CD4-positive, alpha-beta T cell treated with Interleukin-12 subunit alpha and Interleukin-12 subunit beta, for 1 hour (primary cell): ENCODE data around the gene SLC8B1.

ENCODE experiments used
- DNase-seq: peaks from one replicate; pipeline ENCODE4 v3.0.0-alpha.2; 2020

The SLC8B1 gene

GRCh38 chr12:113292091-113292490 is 42.8 kb downstream of the SLC8B1 start:
- DNase-seq = no peak

- DNase-seq = no peak
Measured at GRCh38 chr12:113291586-113291985, 43.3 kb downstream of the SLC8B1 start.

GRCh38 chr12:113290506-113290905 is 44.4 kb downstream of the SLC8B1 start:
- no peak for DNase-seq

- DNase-seq = no peak
Measured at GRCh38 chr12:113289361-113289760, 45.5 kb downstream of the SLC8B1 start.

- no peak for DNase-seq
Measured at GRCh38 chr12:113287899-113288282, 47.0 kb downstream of the SLC8B1 start.

GRCh38 chr12:113287146-113287898 is 47.6 kb downstream of the SLC8B1 start:
- no peak for DNase-seq

- no peak for DNase-seq
Measured at GRCh38 chr12:113286712-113287111, 48.2 kb downstream of the SLC8B1 start.

GRCh38 chr12:113285679-113286610 is 49.0 kb downstream of the SLC8B1 start:
- no peak for DNase-seq

- DNase-seq = no peak
Measured at GRCh38 chr12:113284751-113285150, 50.2 kb downstream of the SLC8B1 start.

- no peak for DNase-seq
Measured at GRCh38 chr12:113278633-113279032, 56.3 kb downstream of the SLC8B1 start.

- DNase-seq = no peak
Measured at GRCh38 chr12:113278141-113278540, 56.8 kb downstream of the SLC8B1 start.

- no peak for DNase-seq
Measured at GRCh38 chr12:113277511-113277910, 57.4 kb downstream of the SLC8B1 start.

GRCh38 chr12:113276946-113277500 is 57.9 kb downstream of the SLC8B1 start:
- DNase-seq = no peak

- DNase-seq = no peak
Measured at GRCh38 chr12:113276306-113276705, 58.6 kb downstream of the SLC8B1 start.

GRCh38 chr12:113274848-113275247 is 60.1 kb downstream of the SLC8B1 start:
- no peak for DNase-seq

- no peak for DNase-seq
Measured at GRCh38 chr12:113273053-113273725, 61.7 kb downstream of the SLC8B1 start.

GRCh38 chr12:113271853-113272561 is 62.9 kb downstream of the SLC8B1 start:
- DNase-seq = no peak

- no peak for DNase-seq
Measured at GRCh38 chr12:113271466-113271852, 63.5 kb downstream of the SLC8B1 start.

- DNase-seq = no peak
Measured at GRCh38 chr12:113270709-113271009, 64.2 kb downstream of the SLC8B1 start.

- DNase-seq = no peak
Measured at GRCh38 chr12:113269257-113269943, 65.5 kb downstream of the SLC8B1 start.

GRCh38 chr12:113268621-113269020 is 66.3 kb downstream of the SLC8B1 start:
- DNase-seq = no peak

GRCh38 chr12:113268136-113268535 is 66.8 kb downstream of the SLC8B1 start:
- DNase-seq = no peak
